ENCODE measurements around the gene NUDT13. TPM values are rescaled to one million over a fixed set of nuclear protein-coding genes. Genes with fewer than 3 reads are reported as not detected.

Gene NUDT13
- total and polyA plus RNA-seq, 2 of the 4 experiments (the other 2 are of a cell fraction), result 0.90 to 1.7 TPM

DNA sequence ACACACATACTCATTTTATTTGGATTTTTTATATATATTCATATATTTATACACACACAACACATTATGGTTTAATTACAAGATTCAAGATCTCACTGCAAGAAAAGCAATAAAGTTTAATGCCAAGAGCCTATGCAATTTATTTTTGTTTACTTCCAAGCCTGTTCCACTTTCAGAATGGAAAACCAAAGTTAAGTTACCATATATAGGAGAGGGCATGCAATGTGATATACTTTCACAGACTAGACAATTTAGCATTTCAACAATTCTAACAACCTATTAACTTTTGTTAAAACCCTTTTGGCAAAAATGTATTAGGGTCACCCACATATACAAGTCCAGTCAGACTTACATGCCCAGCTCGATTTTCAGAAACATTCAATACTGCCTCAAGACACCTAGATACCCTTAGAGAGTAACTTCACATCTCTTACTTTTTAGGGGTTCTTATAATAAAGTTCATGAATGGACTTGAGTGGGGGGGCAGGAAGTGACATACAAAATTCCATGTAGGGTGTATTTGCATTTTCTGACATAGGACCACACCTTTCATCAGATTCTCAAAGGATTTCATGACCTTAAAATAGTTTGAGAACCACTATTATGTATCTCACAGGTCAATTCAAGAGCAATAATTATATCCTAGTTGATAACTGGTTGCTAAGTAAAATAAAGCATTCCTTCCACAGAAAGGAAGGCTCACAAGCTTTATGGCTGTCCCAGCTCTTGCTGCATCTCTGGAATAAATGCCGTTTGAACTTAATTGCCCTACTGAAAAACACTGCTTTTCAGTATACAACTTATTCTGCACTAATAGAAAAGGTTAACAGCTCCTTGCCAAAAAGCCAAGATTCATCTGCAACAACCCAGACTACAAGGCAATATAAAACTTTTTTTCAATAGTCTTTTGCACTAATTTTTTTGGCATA is 16.1 kb upstream of the NUDT13 start (continued):
- TF ChIP-seq CTCF (conservative IDR thresholded peaks at IDR 0.05; ENCODE audit: low read depth, low read length), result no peak
